ENCODE measurements around the gene PDE4B. TPM values are rescaled to one million over a fixed set of nuclear protein-coding genes. Genes with fewer than 3 reads are reported as not detected.
A peak's percentile ranks its signal among the peaks of the same experiment; 100 is the strongest.

Gene PDE4B
- total RNA-seq, 2 donors from 2014 or later, result 4.3 to 18.0 TPM

- no peak overlapping the region for H3K4me3 Mint-ChIP-seq
- 95 to 100% methylated on average over 3 to 5 of the region's 5 CpGs for WGBS, 2 experiments (ENCODE audit: insufficient coverage in 1 of 2, insufficient read length in 1 of 2)
Measured at GRCh38 chr1:66383168-66383567, 590.5 kb downstream of the PDE4B start.

GRCh38 chr1:66383611-66384010 lies 590.9 kb downstream of the PDE4B start:
- DNase-seq, result no peak
- H3K27ac Mint-ChIP-seq, result no peak overlapping the region
- no peaks in the 10 kb centered on the region for H3K27me3 ChIP-seq (ENCODE audit: control insufficient read depth, insufficient read depth, low read length, poor library complexity, severe bottlenecking)
- H3K9me3 ChIP-seq (ENCODE audit: control insufficient read depth, low read length), result peaks cover 37% of the 10 kb centered on the region
- H3K9me3 Mint-ChIP-seq, result peaks cover 36% of the 10 kb centered on the region
- H3K27me3 Mint-ChIP-seq (ENCODE audit: insufficient read depth), result no peaks in the 10 kb centered on the region
- TF ChIP-seq CTCF (conservative IDR thresholded peaks at IDR 0.05), result no peak
- 97 to 100% methylated on average over 1 of the region's 1 CpG for WGBS, 2 experiments (ENCODE audit: insufficient coverage in 1 of 2, insufficient read length in 1 of 2)
- no peaks in the 10 kb centered on the region for H3K4me1 ChIP-seq (ENCODE audit: control insufficient read depth, insufficient read depth, low read length)
- H3K4me3 Mint-ChIP-seq, result no peak overlapping the region
- H3K9ac ChIP-seq (ENCODE audit: extremely low read depth, low read length, poor library complexity, severe bottlenecking), result no peak overlapping the region
- peaks cover 3% of the 10 kb centered on the region for H3K4me1 Mint-ChIP-seq
- H3K36me3 Mint-ChIP-seq (ENCODE audit: low read depth), result no peaks in the 10 kb centered on the region
- no peak overlapping the region for H3K27ac ChIP-seq (ENCODE audit: low read depth, low read length)
- H3K36me3 ChIP-seq (ENCODE audit: control insufficient read depth, insufficient read depth, low read length), result no peaks in the 10 kb centered on the region
- peak overlapping the region; percentile 42 for H3K4me3 ChIP-seq (ENCODE audit: low read length)

More at GRCh38 chr1:66383168-66383567, 590.5 kb downstream of the PDE4B start:
- Histone ChIP-seq H3K9me3 (ENCODE audit: control insufficient read depth, low read length) (peaks cover 37% of the 10 kb centered on the region), H3K4me3 (ENCODE audit: low read length) (peak overlapping the region; percentile 42), H3K9ac (ENCODE audit: extremely low read depth, low read length, poor library complexity, severe bottlenecking) (no peak overlapping the region), H3K4me1 (ENCODE audit: control insufficient read depth, insufficient read depth, low read length) (no peaks in the 10 kb centered on the region), H3K27ac (ENCODE audit: low read depth, low read length) (no peak overlapping the region), H3K36me3 (ENCODE audit: control insufficient read depth, insufficient read depth, low read length) (no peaks in the 10 kb centered on the region), H3K27me3 (ENCODE audit: control insufficient read depth, insufficient read depth, low read length, poor library complexity, severe bottlenecking) (no peaks in the 10 kb centered on the region)
- Mint-ChIP-seq H3K36me3 (ENCODE audit: low read depth) (no peaks in the 10 kb centered on the region), H3K4me1 (peaks cover 3% of the 10 kb centered on the region), H3K27ac (no peak overlapping the region), H3K27me3 (ENCODE audit: insufficient read depth) (no peaks in the 10 kb centered on the region), H3K9me3 (peaks cover 36% of the 10 kb centered on the region)
- no peak for TF ChIP-seq CTCF (conservative IDR thresholded peaks at IDR 0.05)
- DNase-seq, result no peak

GRCh38 chr1:66384258-66384921 lies 591.7 kb downstream of the PDE4B start:
- Mint-ChIP-seq H3K4me3 (no peak overlapping the region), H3K9me3 (peaks cover 38% of the 10 kb centered on the region), H3K27ac (no peak overlapping the region), H3K4me1 (peaks cover 3% of the 10 kb centered on the region), H3K27me3 (ENCODE audit: insufficient read depth) (no peaks in the 10 kb centered on the region), H3K36me3 (ENCODE audit: low read depth) (no peaks in the 10 kb centered on the region)
- no peak for DNase-seq
- H3K4me1 ChIP-seq (ENCODE audit: control insufficient read depth, insufficient read depth, low read length), result no peaks in the 10 kb centered on the region
- no peaks in the 10 kb centered on the region for H3K36me3 ChIP-seq (ENCODE audit: control insufficient read depth, insufficient read depth, low read length)
- peaks cover 37% of the 10 kb centered on the region for H3K9me3 ChIP-seq (ENCODE audit: control insufficient read depth, low read length)
- no peak overlapping the region for H3K9ac ChIP-seq (ENCODE audit: extremely low read depth, low read length, poor library complexity, severe bottlenecking)
- H3K27me3 ChIP-seq (ENCODE audit: control insufficient read depth, insufficient read depth, low read length, poor library complexity, severe bottlenecking), result no peaks in the 10 kb centered on the region
- no peak for TF ChIP-seq CTCF (conservative IDR thresholded peaks at IDR 0.05)
- no peak overlapping the region for H3K27ac ChIP-seq (ENCODE audit: low read depth, low read length)
- H3K4me3 ChIP-seq (ENCODE audit: low read length), result no peak overlapping the region
- 98 to 100% methylated on average over 1 of the region's 1 CpG for WGBS, 2 experiments (ENCODE audit: insufficient coverage in 1 of 2, insufficient read length in 1 of 2)

Data from endodermal cell (in vitro differentiated cells).